Panc1 (cell line): ENCODE data around the gene SPTA1. TPM values are rescaled to one million over a fixed set of nuclear protein-coding genes. Genes with fewer than 3 reads are reported as not detected.

ENCODE experiments used
- ATAC-seq: fragments of 200-7000 bp; cut with Tn5 transposase; 2 replicates; pipeline ENCODE4 v1.9.1; 2020; ENCODE audit warnings: mild to moderate bottlenecking, moderate library complexity
- BruUV-seq: library from RNA; stranded (reverse); fragments of 400-500 nt; replicated peaks from 2 replicates; lab custom pipeline; 2021; lab: Mats Ljungman, UMichigan
- CTCF ChIA-PET: fragments of 300-600 bp; sonication (Branson Sonifier 250); formaldehyde crosslinking; loops from one replicate; lab custom pipeline; 2022; ENCODE audit warnings: antibody characterized with exemption; lab: Charles Lee
- POLR2A ChIA-PET: fragments of 300-600 bp; sonication (Branson Sonifier 250); formaldehyde crosslinking; loops from one replicate; lab custom pipeline; 2022; ENCODE audit warnings: antibody characterized with exemption; lab: Charles Lee
- DNase-seq: peaks from one replicate; pipeline ENCODE4 v3.0.0-alpha.2; 2010; ENCODE audit warnings: low read depth, low spot score
- H3K27ac ChIP-seq: 2 replicates; pipeline ENCODE4 v1.5.1; 2011; ENCODE audit warnings: mild to moderate bottlenecking, low read length, inconsistent platforms
- H3K27me3 ChIP-seq: fragments of 200-500 bp; sonication (Bioruptor generic); 2 replicates; pipeline ENCODE4 v1.6.0; 2014; ENCODE audit warnings: low read length, inconsistent platforms; ENCODE audit not compliant: control insufficient read depth, insufficient read depth
- H3K36me3 ChIP-seq: fragments of 200-500 bp; sonication (Bioruptor generic); 2 replicates; pipeline ENCODE4 v1.5.1; 2014; ENCODE audit warnings: inconsistent platforms, mild to moderate bottlenecking, low read length, moderate library complexity; ENCODE audit not compliant: control insufficient read depth, insufficient read depth
- H3K4me1 ChIP-seq: 2 replicates; pipeline ENCODE4 v1.5.1; 2011; ENCODE audit warnings: inconsistent platforms, mild to moderate bottlenecking, low read length, moderate library complexity; ENCODE audit not compliant: control insufficient read depth, insufficient read depth
- H3K4me3 ChIP-seq, 2 experiments: 2 replicates each; pipeline ENCODE4 v1.5.1; 2011 to 2012; ENCODE audit warnings: low read depth in 2 of 2, low read length in 2 of 2, mild to moderate bottlenecking in 2 of 2, inconsistent platforms in 1 of 2, moderate library complexity in 1 of 2
- H3K9me3 ChIP-seq: fragments of 200-500 bp; sonication (Bioruptor generic); 2 replicates; pipeline ENCODE4 v1.5.1; 2014; ENCODE audit warnings: low read depth, mild to moderate bottlenecking, inconsistent platforms, low read length, moderate library complexity; ENCODE audit not compliant: control insufficient read depth, insufficient read depth
- POLR2AphosphoS5 ChIP-seq: IDR thresholded peaks from 2 replicates; pipeline ENCODE4 v1.6.1; 2012; ENCODE audit warnings: mild to moderate bottlenecking, low read depth, low read length, moderate library complexity
- REST ChIP-seq, 2 experiments: IDR thresholded peaks; 2 replicates each; pipeline ENCODE4 v1.6.1; 2011 to 2012; ENCODE audit warnings: low read depth in 2 of 2, control low read depth in 1 of 2, low read length in 1 of 2, mild to moderate bottlenecking in 1 of 2, moderate library complexity in 1 of 2; ENCODE audit not compliant: insufficient read depth in 1 of 2
- SIN3A ChIP-seq: IDR thresholded peaks from 2 replicates; pipeline ENCODE4 v1.6.1; 2012; ENCODE audit warnings: low read depth, mild to moderate bottlenecking, low read length, moderate library complexity, borderline replicate concordance; ENCODE audit not compliant: insufficient read depth
- TCF7L2 ChIP-seq: IDR thresholded peaks from 2 replicates; pipeline ENCODE4 v1.6.1; 2011; ENCODE audit warnings: mild to moderate bottlenecking, low read depth, low read length, inconsistent platforms
- in situ Hi-C: cut with HindIII; loops from 2 replicates; pipeline ENCODE4 v1.10.0; 2016; ENCODE audit warnings: low sequenced_read_pairs, low pct_unique_long_range_greater_than_20kb
- intact Hi-C: fragments of 100-400 bp; cut with micrococcal nuclease; formaldehyde crosslinking; loops from one replicate; pipeline ENCODE4 v1.10.0; 2022; ENCODE audit not compliant: unreplicated experiment
- total RNA-seq: library from RNA; stranded (reverse); gene quantifications from one replicate; pipeline ENCODE4 v1.2.1, GENCODE V29; 2021; ENCODE audit not compliant: unreplicated experiment
- TF ChIP-seq, protein P1 (sequence below): fragments of 450-650 bp; IDR thresholded peaks from 2 replicates; pipeline ENCODE4 v1.5.1; 2017; ENCODE audit warnings: mild to moderate bottlenecking

SPTA1 gene
- total RNA-seq, 1 experiment from 2014 or later, result not detected

DNA sequence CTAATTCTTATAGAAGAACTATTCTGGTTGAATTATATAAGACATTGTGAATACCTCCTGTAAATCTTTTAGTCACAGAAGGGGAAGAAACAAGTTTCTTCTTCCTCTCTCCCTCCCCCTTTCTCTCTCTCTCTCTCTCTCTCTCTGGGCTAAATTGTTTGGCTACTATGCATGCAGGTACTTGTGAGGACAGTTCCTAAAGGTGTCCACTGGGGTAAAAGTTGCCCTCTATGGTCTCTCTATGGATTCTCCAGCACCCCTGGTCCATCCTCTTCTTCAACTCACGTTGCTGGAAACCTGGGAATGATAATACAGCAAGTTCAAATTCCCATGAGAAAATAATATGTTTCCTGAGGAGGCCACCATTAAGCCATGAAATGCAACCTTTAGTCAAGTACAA is 28.2 kb upstream of the SPTA1 start:
- ChIA-PET CTCF (no interaction called here), POLR2A (no interaction called here)
- BruUV-seq, result no TSS peak
- in situ Hi-C loops (no loop called here), intact Hi-C loops (no loop called here)
- H3K27me3 ChIP-seq, result no peaks in the 10 kb centered on the region
- H3K9me3 ChIP-seq, result no peaks in the 10 kb centered on the region
- ATAC-seq (no peak), DNase-seq (no peak)
- H3K27ac ChIP-seq, result no peak overlapping the region
- no peaks in the 10 kb centered on the region for H3K4me1 ChIP-seq
- no peak overlapping the region for H3K4me3 ChIP-seq
- no peaks in the 10 kb centered on the region for H3K36me3 ChIP-seq
- no peak for TF ChIP-seq SIN3A
- TF ChIP-seq TCF7L2, result no peak
- TF ChIP-seq, protein P1, sequence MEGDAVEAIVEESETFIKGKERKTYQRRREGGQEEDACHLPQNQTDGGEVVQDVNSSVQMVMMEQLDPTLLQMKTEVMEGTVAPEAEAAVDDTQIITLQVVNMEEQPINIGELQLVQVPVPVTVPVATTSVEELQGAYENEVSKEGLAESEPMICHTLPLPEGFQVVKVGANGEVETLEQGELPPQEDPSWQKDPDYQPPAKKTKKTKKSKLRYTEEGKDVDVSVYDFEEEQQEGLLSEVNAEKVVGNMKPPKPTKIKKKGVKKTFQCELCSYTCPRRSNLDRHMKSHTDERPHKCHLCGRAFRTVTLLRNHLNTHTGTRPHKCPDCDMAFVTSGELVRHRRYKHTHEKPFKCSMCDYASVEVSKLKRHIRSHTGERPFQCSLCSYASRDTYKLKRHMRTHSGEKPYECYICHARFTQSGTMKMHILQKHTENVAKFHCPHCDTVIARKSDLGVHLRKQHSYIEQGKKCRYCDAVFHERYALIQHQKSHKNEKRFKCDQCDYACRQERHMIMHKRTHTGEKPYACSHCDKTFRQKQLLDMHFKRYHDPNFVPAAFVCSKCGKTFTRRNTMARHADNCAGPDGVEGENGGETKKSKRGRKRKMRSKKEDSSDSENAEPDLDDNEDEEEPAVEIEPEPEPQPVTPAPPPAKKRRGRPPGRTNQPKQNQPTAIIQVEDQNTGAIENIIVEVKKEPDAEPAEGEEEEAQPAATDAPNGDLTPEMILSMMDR, result no peak
- TF ChIP-seq REST (IDR thresholded peaks at IDR 0.05; ENCODE audit: insufficient read depth in 1 of 2, low read depth in 2 of 2, low read length in 1 of 2), result no peak
- no peak for TF ChIP-seq POLR2AphosphoS5

DNA sequence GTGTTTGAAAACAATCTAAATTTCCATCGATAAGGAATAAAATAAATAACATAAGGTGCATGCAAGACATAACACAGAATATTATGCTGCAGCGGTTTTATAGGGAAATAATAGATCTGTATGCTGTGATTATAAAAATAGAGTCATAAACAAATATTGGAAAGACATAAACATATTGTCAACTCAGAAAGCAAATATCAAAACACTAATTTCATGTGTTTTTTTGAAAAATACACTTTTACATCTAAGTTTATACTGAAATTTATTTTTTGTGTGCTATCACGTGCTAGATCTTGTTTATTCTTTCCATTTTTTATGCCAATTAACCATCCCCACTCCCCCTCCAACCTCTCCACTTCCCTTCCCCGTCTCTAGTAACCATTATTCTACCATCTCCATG is 24.6 kb upstream of the SPTA1 start:
- BruUV-seq, result no TSS peak
- Histone ChIP-seq H3K4me3 (no peak overlapping the region), H3K36me3 (no peaks in the 10 kb centered on the region), H3K9me3 (no peaks in the 10 kb centered on the region), H3K27ac (no peak overlapping the region), H3K4me1 (no peaks in the 10 kb centered on the region), H3K27me3 (no peaks in the 10 kb centered on the region)
- in situ Hi-C loops (no loop called here), intact Hi-C loops (no loop called here)
- ChIA-PET POLR2A (no interaction called here), CTCF (no interaction called here)
- DNase-seq (no peak), ATAC-seq (no peak)
- TF ChIP-seq, protein P1, result no peak
- TF ChIP-seq SIN3A (no peak), TCF7L2 (no peak), REST (IDR thresholded peaks at IDR 0.05; ENCODE audit: insufficient read depth in 1 of 2, low read depth in 2 of 2, low read length in 1 of 2) (no peak), POLR2AphosphoS5 (no peak)
